NCI-H128 (cell line): ENCODE results near the gene ZNF516.

Experiments used
- DNase-seq: peaks from one replicate; lab custom pipeline; 2025; ENCODE audit not compliant: unreplicated experiment; lab: John Stamatoyannopoulos, UW

ZNF516 gene

GRCh38 chr18:76456018-76456750 is 38.9 kb downstream of the ZNF516 start:
- no peak for DNase-seq

GRCh38 chr18:76455003-76455676 is 39.9 kb downstream of the ZNF516 start:
- no peak for DNase-seq

- DNase-seq, result no peak
Observed at GRCh38 chr18:76454418-76454817, 40.6 kb downstream of the ZNF516 start.

GRCh38 chr18:76453932-76454331 is 41.1 kb downstream of the ZNF516 start:
- no peak for DNase-seq

GRCh38 chr18:76453057-76453561 is 41.9 kb downstream of the ZNF516 start:
- DNase-seq, result no peak

GRCh38 chr18:76452357-76452756 is 42.7 kb downstream of the ZNF516 start:
- no peak for DNase-seq

GRCh38 chr18:76451396-76452331 is 43.4 kb downstream of the ZNF516 start:
- no peak for DNase-seq

- no peak for DNase-seq
Observed at GRCh38 chr18:76450452-76451395, 44.3 kb downstream of the ZNF516 start.

- no peak for DNase-seq
Observed at GRCh38 chr18:76449111-76449453, 46.0 kb downstream of the ZNF516 start.

GRCh38 chr18:76448256-76449110 is 46.6 kb downstream of the ZNF516 start:
- DNase-seq, result no peak

GRCh38 chr18:76447258-76447890 is 47.7 kb downstream of the ZNF516 start:
- no peak for DNase-seq

GRCh38 chr18:76446321-76447257 is 48.5 kb downstream of the ZNF516 start:
- DNase-seq, result no peak

GRCh38 chr18:76445741-76446232 is 49.3 kb downstream of the ZNF516 start:
- no peak for DNase-seq

- no peak for DNase-seq
Observed at GRCh38 chr18:76445275-76445674, 49.8 kb downstream of the ZNF516 start.

- no peak for DNase-seq
Observed at GRCh38 chr18:76444446-76445105, 50.5 kb downstream of the ZNF516 start.

GRCh38 chr18:76443519-76444445 is 51.3 kb downstream of the ZNF516 start:
- DNase-seq, result no peak
